HG03066 (cell line): ENCODE results near the gene SPDL1.

ENCODE experiments used
- ATAC-seq: cut with Tn5 transposase; IDR thresholded peaks from one replicate; pipeline ENCODE4 v1.9.1; 2021; ENCODE audit warnings: low read depth; ENCODE audit not compliant: unreplicated experiment

Gene SPDL1

GRCh38 chr5:169628892-169629291, 45.3 kb downstream of the SPDL1 start:
- ATAC-seq, result no peak

- no peak for ATAC-seq
Observed at GRCh38 chr5:169629847-169630548, 46.4 kb downstream of the SPDL1 start.

- no peak for ATAC-seq
Observed at GRCh38 chr5:169631360-169631759, 47.8 kb downstream of the SPDL1 start.

- ATAC-seq, result no peak
Observed at GRCh38 chr5:169632946-169633345, 49.4 kb downstream of the SPDL1 start.

- ATAC-seq, result no peak
Observed at GRCh38 chr5:169634606-169635005, 51.0 kb downstream of the SPDL1 start.

GRCh38 chr5:169635936-169636335, 52.4 kb downstream of the SPDL1 start:
- no peak for ATAC-seq

GRCh38 chr5:169636477-169637084, 53.0 kb downstream of the SPDL1 start:
- ATAC-seq, result no peak

- peak; percentile 94 for ATAC-seq
Observed at GRCh38 chr5:169637085-169637548, 53.5 kb downstream of the SPDL1 start, which contains the start of gene DOCK2. DOCK2 (plus strand) TSS chr5:169637275; CDS start chr5:169637327, 52 bp downstream.

- ATAC-seq, result peak; percentile 68
Observed at GRCh38 chr5:169637549-169638121, 54.1 kb downstream of the SPDL1 start.

GRCh38 chr5:169641253-169641652, 57.7 kb downstream of the SPDL1 start:
- no peak for ATAC-seq

GRCh38 chr5:169646856-169647255, 63.3 kb downstream of the SPDL1 start:
- ATAC-seq, result no peak

GRCh38 chr5:169647566-169647965, 64.0 kb downstream of the SPDL1 start:
- ATAC-seq, result peak; percentile 52

GRCh38 chr5:169648725-169649310, 65.2 kb downstream of the SPDL1 start:
- no peak for ATAC-seq

GRCh38 chr5:169649486-169649885, 65.9 kb downstream of the SPDL1 start:
- ATAC-seq, result no peak

GRCh38 chr5:169650701-169651331, 67.2 kb downstream of the SPDL1 start:
- ATAC-seq, result peak; percentile 41

GRCh38 chr5:169651526-169651925, 68.0 kb downstream of the SPDL1 start:
- ATAC-seq, result no peak

- ATAC-seq, result no peak
Observed at GRCh38 chr5:169652057-169652456, 68.5 kb downstream of the SPDL1 start.

- ATAC-seq, result no peak
Observed at GRCh38 chr5:169653091-169653490, 69.5 kb downstream of the SPDL1 start.
